Measurements from ENCODE around the gene LHFPL6. TPM values are rescaled to one million over a fixed set of nuclear protein-coding genes. Genes with fewer than 3 reads are reported as not detected.

Gene LHFPL6
- total RNA-seq, 1 donor = 45.2 TPM

DNA sequence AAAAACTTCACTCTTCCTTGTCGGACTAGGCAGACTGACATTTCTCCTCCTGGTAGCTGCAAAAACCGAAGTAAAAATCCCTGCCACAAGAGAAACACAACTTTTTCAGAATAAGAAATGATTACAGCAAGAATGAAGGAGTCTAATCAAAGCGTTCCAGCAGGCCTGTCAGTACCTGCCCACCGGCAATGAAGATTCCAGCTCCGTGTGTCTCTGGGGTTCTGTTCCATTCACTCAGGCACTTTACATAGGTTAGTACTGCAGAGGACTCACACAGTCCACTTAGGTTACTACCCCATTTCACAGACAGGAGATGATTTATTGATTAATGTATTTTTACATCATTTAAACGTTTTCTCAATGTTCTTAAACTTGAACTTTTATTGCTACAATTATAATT lies 289.3 kb downstream of the LHFPL6 start:
- H3K4me3 ChIP-seq (ENCODE audit: low read depth, low read length) = no peak overlapping the region
- TF ChIP-seq CTCF (IDR thresholded peaks at IDR 0.05; ENCODE audit: insufficient read depth, low read length) = no peak
- no peak for DNase-seq (ENCODE audit: low read depth)

DNA sequence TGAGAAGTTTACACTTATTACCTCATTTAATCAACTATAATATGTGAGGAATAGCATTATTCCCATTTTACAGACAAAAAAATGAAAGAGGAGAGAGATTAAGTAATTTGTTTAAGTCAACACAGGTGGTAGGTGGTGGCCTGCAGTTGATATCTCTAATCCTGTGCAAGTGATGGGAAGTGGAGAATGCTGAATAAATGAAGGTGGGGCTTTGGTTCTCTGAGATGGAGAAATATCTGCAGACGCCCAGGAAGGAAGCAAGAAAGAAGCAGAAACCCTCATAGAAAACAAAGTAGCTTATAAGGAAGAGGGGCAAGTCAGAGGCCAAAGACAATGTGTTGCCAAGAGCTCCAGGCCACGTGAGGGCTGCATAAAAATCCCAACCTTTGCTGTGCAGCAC lies 290.4 kb downstream of the LHFPL6 start:
- DNase-seq (ENCODE audit: low read depth) = no peak
- H3K4me3 ChIP-seq (ENCODE audit: low read depth, low read length) = no peak overlapping the region
- no peak for TF ChIP-seq CTCF (IDR thresholded peaks at IDR 0.05; ENCODE audit: insufficient read depth, low read length)

- peak; percentile 5 for DNase-seq (ENCODE audit: low read depth)
- no peak for TF ChIP-seq CTCF (IDR thresholded peaks at IDR 0.05; ENCODE audit: insufficient read depth, low read length)
- no peak overlapping the region for H3K4me3 ChIP-seq (ENCODE audit: low read depth, low read length)
These were observed 291.4 kb downstream of the LHFPL6 start for GRCh38 chr13:39311619-39312018.

GRCh38 chr13:39310961-39311360 lies 292.0 kb downstream of the LHFPL6 start:
- DNase-seq (ENCODE audit: low read depth) = no peak
- no peak for TF ChIP-seq CTCF (IDR thresholded peaks at IDR 0.05; ENCODE audit: insufficient read depth, low read length)
- no peak overlapping the region for H3K4me3 ChIP-seq (ENCODE audit: low read depth, low read length)

GRCh38 chr13:39306639-39307589 lies 296.1 kb downstream of the LHFPL6 start:
- no peak overlapping the region for H3K4me3 ChIP-seq (ENCODE audit: low read depth, low read length)
- no peak for TF ChIP-seq CTCF (IDR thresholded peaks at IDR 0.05; ENCODE audit: insufficient read depth, low read length)
- DNase-seq (ENCODE audit: low read depth) = no peak

GRCh38 chr13:39302820-39303219 lies 300.2 kb downstream of the LHFPL6 start:
- TF ChIP-seq CTCF (IDR thresholded peaks at IDR 0.05; ENCODE audit: insufficient read depth, low read length) = no peak
- H3K4me3 ChIP-seq (ENCODE audit: low read depth, low read length) = no peak overlapping the region
- DNase-seq (ENCODE audit: low read depth) = no peak
